ENCODE results near the gene VSTM4.

Gene VSTM4, protein sequence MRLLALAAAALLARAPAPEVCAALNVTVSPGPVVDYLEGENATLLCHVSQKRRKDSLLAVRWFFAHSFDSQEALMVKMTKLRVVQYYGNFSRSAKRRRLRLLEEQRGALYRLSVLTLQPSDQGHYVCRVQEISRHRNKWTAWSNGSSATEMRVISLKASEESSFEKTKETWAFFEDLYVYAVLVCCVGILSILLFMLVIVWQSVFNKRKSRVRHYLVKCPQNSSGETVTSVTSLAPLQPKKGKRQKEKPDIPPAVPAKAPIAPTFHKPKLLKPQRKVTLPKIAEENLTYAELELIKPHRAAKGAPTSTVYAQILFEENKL

DNA sequence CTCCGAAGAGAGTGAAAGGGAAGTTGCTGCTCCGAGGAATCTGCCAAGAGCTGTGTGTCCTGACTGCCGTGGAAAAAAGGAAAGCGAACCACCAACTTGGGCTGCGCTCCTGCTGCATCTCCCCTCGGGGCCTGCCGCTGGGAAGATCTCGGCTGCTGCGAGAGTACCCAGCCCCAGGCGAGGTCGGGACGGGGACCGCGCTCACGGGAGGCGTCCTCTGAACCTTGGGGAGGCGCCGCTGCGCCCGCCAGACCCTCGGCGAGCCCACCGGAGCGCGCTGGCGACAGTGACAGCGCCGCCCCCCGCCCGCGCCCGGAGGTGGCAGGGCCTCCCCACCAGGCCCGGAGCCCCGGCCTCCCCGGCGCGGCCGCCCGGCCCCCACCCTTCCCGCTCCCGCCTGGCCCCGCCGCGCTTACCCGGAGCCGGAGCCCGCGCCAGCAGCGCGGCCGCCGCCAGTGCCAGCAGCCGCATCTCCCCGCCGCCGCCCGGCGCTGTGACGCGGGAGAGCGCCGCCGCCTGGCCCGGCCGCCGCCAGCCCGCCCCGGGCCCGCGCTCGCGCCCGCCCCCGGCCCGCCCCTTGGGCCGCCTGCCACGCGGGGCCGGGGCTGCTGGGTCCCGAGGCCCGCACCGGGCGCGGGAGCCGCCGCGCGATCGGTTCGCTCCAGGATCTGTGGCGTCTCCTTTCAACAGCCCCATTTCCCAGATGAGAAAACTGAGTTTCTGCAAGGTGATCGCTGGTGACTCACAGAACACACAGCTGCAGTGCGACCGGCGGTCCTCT lies at the start of gene VSTM4:
Gene VSTM4 (minus strand): TSS at position 508 of the 781 bp plus-strand sequence. CDS start 37 bp downstream, at position 471.
- DNase-seq (ENCODE audit: low read depth), result no peak

DNA sequence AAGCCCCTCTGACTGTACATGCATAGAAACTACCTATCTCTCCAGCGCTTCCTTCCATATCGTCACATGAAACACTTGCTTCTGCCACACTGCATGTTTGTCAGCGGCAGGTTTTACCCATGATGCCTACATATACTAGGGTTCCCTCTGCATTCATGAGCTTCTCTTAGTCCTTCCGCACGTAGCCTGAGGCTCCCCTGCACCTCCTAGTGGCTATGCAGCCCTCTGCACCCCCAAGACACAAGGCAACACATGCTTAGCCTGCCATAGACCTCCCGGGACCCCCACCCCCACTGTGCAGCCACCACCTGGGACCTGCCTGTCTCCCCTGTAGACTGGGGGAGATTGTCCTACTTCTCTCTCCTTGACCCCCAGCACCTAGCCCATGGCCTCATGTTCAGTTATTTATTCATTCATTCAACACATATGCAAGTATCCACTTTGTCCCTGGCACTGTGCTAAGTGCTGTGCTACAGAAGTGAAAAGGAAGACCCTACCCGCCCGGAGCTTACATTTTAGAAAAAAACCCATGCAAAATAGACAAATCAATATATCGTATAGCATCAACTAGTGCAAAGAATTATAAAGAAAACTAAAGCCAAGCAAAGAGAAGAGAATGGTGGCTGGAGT lies 49.4 kb upstream of the VSTM4 start:
- DNase-seq (ENCODE audit: low read depth), result no peak

DNA sequence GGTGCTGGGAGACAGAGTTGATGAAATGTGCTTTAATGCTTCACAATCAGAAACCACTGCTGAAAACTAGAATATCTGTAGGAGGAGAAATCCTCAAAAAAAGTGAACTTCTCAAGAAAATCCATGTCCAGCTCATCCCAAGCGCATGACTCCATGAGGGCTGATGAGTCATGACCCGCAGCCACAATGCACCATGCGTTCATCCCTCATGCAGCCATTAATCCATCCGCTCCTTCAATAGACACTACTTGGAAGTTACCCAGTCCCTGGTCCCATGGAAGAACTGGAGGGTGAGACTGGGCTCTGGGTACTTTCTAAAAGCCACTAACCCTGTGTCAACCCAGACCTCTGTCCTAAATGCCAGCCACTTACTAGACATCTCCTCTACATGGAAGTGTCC lies 48.4 kb upstream of the VSTM4 start:
- DNase-seq (ENCODE audit: low read depth), result no peak

DNA sequence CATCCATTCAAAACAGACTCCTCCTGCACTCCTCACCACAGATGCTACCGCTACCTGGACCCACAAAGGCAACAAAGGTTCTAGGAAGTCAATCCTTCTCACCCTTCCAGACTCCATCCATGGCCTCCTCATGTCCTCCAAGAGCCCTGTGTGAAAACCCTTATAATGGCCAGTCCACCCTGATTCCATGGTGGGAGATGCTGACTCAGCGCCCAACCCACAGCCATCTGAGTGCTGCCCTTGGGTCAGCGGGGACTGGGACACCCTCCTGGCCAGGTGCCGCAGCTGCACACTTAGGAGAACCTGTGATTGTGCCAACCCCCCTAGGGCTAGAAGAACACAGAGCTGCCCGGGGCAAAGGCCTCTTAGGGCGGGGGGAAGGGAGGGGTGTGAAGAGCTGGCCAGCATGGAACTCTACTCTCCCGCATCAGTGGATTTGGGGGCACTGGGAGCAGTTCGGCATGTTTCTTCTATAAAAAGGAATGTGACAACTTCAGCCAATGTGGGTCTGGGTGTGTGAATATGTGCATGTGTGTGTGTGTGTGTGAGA lies 47.5 kb upstream of the VSTM4 start:
- no peak for DNase-seq (ENCODE audit: low read depth)

DNA sequence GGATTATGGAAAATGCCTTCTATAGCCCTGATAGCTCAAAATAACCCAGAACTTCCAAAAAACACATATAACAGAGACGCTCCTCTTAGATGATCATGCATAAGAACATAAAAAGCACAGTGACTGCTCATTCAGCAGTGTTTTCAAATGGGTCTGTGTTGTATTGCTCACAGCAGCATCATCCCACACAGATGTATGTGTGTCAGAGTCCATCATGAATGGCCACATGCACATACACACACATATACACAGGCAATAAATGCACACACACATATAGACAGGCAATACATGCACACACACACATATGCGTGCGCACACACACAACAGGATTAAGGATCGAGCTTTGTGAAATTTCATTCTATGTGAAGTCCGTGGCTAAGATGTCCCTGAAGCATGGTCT lies 46.7 kb upstream of the VSTM4 start:
- DNase-seq (ENCODE audit: low read depth), result no peak

DNA sequence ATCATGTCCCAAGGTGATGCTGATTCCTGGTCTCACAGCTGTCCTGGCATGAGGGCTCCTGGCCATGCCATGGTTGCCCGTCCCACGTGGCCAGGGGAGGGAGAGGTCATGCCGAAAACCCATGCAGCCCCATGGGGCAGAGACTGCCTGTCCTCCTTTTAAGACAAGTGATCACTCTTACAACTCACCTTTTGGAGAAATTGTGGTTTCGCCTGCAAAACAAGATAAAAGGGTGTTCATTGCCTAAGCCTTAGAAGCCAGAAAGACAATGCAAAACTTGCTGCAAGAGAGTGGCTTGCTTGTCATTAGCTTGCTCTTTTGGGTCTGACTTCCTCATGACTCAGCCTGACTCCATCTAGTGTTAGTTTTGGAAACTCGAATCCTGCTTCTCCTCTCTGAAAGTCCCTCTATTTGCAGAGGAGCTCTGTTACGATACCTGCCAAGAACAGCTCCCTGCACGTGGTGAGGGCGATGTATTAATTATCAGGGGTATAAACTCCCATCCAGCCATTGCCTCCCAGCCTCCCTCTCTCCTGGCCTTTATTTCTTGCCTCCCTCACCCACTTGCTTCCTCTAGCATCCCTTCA lies 46.2 kb upstream of the VSTM4 start:
- DNase-seq (ENCODE audit: low read depth), result no peak

DNA sequence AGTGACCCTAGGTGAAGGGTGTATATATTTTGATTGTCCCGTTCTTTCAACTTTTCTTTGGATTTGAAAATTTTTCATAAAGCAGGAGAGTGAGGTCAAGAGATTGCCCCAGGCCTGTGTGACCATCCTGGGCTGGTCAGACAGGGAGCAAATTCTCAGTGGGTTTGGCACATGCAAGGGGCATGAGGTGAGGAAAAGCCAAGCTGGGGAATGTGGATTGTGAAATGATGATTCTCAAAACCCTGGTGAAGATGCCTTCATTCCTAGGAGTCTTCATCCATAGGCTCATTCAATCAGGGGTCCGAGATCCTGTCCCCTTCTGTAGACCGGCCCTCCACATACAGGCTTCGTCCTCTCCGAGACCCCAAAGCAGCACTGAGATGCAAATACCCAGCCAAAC lies 45.5 kb upstream of the VSTM4 start:
- DNase-seq (ENCODE audit: low read depth), result no peak

DNA sequence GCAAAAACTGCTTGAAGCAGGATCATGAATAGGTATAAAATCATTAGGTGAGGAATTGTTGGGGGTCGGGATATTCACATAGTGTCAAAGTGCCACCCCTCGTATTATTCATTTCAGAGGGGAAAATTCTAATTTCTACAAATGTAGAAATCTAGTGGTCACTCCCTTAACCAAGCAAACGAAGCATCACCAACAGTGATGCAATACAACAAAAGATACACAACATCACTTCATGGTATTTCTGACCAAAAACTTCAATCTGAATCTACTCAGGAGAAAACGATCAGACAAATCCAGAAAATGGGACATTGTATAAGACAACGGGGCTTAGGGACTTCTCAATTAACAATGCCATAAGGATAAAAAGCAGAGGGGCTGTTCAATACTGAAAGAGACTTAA lies 44.8 kb upstream of the VSTM4 start:
- no peak for DNase-seq (ENCODE audit: low read depth)

DNA sequence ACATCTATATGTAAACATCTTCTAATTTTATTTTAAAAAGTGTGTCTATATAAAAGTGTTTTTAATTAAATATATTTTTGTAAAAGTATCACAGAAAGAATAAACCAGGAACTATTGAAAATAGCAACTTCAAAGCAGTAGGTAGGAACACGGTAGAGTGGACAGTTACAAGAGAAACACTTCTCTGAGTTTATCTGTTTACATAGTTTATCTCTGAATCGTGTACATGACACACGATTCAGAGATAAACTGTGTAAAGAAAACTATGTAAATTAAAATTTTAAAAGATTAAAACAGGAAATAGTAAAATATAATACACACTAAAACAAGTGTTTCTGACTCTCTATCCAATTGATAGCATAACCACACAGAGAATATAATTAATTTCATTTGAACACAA lies 43.6 kb upstream of the VSTM4 start:
- no peak for DNase-seq (ENCODE audit: low read depth)

DNA sequence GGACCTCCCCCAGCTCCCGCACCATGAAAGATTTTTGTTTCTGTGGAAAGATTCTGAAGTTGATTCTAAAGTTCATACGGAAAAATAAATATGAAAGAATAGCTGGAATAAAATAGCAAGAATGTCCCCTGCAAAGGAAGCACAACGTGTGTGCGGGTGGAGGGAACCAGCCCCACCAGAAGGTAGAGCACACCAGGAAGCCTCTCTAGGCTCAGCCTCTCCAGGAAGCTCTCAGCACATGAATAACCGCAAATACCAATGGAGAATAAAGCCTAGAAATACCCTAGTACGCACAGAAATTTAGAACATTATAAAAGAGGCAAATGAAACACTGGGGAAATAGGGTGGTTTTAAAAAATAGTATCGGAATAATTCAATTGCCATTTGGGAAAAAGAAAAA lies 43.1 kb upstream of the VSTM4 start:
- DNase-seq (ENCODE audit: low read depth), result no peak

DNA sequence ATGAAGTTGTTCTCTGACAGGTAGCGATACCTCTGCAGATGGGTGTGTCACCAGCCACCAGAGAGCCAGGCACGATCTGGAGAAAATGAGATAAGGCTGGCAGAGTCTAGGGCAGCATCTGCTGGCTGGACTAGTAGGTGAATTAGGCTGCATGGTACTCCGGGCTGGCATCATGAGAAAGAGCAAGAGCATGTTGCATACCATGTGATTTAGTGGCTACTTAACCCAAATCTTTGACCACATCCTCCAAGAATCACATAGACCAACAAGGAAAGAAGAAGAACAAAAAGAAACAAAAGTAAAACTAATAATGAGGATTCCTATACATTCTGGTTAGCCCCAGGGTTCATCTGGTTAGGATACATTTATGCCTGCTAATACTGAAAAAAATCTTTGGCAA lies 41.9 kb upstream of the VSTM4 start:
- no peak for DNase-seq (ENCODE audit: low read depth)

DNA sequence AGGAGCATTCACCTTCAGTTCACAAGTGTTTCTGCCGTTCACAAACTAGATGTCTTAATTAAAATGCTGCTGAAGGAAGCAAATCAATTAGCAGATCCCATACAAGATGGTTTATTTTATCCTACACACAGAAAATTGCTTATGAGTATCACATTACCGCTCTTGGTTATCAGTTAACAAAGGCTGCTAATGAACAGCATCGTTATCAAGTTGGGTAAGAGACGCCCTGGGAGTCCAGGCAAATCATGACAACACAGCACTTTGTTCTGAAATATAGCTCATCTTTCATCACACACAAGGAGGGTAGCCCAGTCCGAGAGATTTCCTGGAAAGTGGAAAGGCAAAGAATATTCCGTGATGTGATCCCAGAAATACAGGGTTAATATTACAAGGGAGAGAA lies 39.3 kb upstream of the VSTM4 start:
- DNase-seq (ENCODE audit: low read depth), result no peak

DNA sequence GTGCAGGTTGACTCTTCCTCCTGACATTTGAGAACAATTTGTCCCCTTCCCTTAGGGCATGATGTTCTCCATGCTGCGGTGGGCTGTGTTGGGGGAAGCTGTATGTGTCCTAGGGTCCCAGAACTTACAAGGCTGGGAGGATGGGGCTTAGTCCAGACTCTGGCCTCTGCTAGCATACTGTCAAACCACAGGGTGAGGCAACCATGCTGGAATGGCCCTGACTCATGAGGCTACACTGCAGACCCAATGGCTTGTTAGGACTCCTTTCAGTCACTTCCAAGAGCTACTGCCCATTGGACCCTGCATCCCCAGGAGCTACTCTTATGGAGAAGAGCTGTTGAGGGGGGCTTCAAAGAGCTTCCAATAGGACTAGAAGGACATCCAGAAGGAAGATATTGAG lies 38.6 kb upstream of the VSTM4 start:
- no peak for DNase-seq (ENCODE audit: low read depth)

DNA sequence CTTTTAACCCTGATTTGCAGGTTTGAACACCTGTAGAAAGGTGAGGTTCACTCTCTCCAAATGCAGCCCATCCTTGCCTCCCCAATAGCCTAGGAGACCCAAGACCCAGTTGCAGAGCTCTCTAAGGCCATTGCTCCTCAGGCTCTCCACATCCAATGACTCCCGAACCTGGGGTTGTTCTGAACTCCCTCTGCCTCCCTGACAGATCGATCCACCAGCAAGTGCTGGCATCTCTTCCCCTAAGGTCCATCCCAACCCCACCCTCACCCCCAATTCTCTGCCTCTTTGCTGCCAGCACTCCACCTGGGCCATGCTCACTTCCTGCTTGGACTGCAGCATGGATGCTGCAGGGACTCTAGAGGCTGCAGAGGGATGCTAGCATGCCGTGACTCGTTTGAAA lies 37.8 kb upstream of the VSTM4 start:
- no peak for DNase-seq (ENCODE audit: low read depth)

DNA sequence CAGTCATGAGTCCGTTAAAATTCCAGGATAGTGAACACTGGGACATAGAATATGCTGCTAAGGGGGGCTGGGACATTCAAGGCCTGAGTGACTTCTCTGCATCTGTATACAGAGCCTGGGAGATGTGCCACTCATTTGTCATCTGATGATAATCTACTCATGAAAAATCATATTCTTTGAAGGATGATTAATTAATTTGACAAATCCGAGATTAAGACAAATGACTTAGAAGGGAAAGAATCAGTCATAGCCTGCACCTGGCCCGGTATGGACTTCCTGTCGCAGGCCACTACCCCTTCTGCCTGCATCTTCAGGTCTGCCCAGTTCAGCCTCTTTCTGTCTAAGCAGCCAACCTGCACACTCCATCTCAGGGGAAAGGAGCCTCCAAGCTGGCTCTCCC lies 37.3 kb upstream of the VSTM4 start:
- DNase-seq (ENCODE audit: low read depth), result no peak

DNA sequence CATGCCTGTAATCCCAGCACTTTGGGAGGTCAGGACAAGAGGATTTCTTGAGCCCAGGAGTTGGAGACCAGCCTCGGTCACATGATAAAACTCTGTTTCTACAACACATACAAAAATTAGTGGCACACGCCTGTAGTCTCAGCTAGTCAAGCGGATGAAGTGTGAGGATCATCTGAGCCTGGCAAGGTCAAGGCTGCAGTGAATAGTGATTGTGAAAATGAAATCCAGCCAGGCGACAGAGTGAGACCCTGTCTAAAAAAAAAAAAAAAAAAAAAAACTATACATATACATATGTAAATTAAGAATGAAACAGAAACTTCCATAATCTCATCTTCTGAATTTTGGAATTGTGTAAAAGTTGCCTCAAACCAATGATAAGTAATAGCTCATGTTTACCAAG lies 36.7 kb upstream of the VSTM4 start:
- DNase-seq (ENCODE audit: low read depth), result no peak

DNA sequence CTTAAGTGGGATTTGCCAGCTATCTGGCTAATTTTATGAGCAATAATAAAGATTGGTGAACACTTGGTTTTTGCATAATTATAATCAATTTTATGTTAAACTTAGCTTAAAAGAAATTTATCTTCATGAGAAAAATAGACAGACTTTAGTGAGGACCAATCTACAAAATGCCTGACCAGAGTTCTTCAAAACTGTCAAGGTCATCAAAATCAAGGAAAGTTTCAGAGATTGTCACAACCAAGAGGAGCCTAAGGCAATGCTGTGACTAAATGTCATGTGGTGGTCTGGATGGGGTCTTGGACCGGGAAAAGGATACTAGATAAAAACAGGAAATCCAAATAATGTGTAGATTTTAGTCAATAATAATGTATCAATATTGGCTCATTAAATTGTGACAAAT lies 36.2 kb upstream of the VSTM4 start:
- no peak for DNase-seq (ENCODE audit: low read depth)

DNA sequence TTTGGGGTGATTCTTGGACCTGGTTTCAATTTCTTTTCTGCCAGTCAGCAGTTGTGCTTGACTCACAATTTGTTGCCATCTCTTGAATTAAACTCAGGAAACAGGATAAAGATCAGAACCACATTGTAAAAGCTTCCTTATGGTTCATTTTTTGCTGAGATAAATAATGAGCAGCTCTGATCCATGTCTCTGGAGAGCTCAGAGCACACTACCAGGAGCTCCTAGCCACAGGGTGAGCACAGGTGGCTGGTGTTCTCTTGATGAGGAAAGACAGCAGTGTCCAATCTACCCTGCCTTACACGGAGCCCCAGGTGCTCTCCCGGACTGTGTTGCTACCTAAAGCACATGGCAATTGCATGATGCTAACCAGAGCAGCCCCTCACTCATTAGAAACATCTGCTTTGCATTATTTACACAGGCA lies 35.7 kb upstream of the VSTM4 start:
- no peak for DNase-seq (ENCODE audit: low read depth)

DNA sequence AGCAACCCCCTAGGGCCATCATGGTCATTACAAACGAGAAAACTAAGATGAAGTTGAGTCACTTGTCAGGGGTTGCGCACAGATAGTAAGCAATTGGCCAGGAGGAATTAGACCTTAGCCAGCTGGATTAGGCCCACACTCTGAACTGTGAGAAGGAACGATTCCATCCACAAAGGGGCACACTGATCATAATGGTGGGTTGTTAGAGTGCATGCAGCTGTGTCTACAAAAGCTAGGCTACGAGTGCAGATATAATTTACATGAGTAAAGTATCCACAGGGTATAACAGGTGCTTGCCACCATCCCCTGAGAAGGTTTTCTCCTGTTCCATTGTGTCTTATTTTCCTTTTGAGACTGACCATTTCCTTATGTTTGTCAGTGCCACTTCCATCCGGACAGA lies 35.1 kb upstream of the VSTM4 start:
- no peak for DNase-seq (ENCODE audit: low read depth)

DNA sequence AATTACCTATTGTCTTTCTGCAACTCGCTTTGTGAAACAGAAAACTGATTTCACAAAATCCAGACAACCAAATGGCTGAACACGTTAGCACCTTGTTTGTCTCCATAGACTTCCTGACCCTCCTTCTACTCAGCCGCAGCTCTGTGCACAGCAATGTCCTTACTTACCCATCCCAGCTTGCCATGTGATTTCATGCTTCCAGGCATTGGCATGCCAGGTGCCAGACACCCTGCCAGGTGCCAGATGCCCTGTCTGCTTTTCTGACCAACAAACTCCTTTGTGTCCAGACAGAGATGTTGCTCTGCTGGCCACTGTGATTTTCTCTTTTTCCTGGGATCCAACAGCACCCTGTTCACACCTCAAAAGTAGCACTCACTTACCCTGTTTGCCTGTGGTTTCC lies 34.6 kb upstream of the VSTM4 start:
- DNase-seq (ENCODE audit: low read depth), result no peak

DNA sequence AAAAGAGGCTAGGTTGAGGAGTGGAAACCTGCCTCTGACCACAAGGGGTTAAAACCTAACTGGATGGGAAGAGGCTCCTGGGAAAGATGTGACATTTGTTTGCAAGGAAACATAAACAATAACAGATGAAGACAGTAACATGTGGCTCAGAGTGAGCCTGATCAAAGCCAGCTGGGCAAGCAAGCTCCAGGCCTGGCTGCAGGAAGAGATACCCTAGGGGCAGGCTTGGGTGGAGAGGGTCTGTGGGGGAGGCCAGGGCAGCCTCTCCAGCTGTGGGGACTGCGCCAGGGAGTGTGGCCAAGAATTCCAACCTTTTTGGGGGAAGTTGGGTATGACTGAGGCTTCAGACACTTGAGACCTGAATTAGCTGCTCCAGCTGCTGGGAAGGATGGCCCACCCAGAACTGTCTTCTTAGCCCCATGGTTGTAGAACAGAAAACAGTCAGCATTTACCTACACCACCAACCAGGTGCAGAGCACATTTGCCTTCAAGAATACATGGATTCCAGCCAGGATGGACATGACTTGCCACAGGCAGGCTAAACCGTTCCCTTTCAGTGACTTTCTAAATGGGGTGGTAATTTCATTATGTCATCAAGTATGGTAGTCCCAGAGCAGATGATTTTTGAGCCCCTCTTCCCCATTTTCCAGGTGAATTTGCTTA lies 28.9 kb upstream of the VSTM4 start:
- DNase-seq (ENCODE audit: low read depth), result no peak

DNA sequence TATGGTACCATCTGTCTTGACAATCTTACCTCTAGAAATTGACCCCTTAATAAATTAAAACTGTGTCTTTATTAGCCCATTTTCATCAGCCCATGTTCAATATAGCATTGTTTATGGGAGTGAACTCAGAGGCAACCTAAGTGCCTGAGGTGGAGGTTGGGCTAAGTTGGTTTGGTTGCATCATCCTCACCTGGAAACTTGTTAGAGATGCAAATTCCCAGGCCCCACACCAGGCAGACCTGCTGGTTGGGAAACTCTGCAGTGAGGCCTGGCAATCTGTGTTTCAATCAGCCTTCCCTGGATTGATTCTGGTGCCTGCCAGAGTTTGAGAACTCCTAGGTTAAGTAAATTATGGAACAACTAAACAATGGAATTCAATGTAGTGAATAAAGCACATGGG lies 27.9 kb upstream of the VSTM4 start:
- no peak for DNase-seq (ENCODE audit: low read depth)
